ENCODE results near the gene KYAT1. TPM values are rescaled to one million over a fixed set of nuclear protein-coding genes. Genes with fewer than 3 reads are reported as not detected.
A peak's percentile ranks its signal among the peaks of the same experiment; 100 is the strongest.
"Not testable (repeated sequence)": the region's sequence is repeated elsewhere in the genome, so short reads cannot be mapped to it uniquely, and the experiment has no call there.

Gene KYAT1
- total RNA-seq, 2 donors from 2014 or later: 6.7 to 19.9 TPM

DNA sequence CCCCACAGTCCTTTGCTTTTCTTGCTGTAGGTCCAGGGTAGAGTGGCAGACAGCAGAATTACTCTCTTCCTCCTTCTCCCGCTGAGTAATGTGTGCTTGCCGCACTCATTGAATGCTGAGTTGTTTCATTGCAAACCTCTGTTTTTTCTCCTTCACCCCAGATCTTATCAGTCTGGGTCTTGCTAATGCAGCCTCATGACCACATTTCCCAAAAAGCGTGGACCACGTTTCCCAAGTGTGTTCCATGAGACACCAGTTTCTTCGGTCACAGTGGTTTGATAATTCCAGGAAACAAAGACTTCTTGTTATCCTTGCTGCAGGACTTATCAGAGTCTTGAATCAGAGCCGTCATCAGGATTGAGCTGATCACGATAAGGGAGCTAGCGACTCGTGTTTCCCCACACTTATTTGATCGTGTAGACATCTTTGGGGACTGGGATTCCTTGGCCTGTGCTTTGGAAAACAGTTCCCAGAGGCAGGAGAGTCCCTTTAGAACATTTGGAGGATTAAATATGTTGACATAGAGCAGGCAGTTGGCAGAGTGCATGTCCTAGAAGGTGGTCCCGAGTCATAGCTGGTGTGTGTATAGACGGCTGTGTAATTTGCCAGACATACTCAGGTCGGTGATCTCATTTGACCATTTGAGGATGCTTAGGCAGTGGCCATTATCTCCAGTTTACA, 4.6 kb upstream of the KYAT1 start:
- Mint-ChIP-seq H3K27me3 (no peaks in the 10 kb centered on the region), H3K4me3 (peak overlapping the region; percentile 24), H3K36me3 (no peaks in the 10 kb centered on the region), H3K9me3 (no peaks in the 10 kb centered on the region), H3K27ac (peak overlapping the region; percentile 71 to 97), H3K4me1 (ENCODE audit: low read depth in 2 of 2) (peaks cover 36 to 42% of the 10 kb centered on the region in 2 donors)
- DNase-seq (ENCODE audit: low spot score) (no peak), ATAC-seq (no peak)

DNA sequence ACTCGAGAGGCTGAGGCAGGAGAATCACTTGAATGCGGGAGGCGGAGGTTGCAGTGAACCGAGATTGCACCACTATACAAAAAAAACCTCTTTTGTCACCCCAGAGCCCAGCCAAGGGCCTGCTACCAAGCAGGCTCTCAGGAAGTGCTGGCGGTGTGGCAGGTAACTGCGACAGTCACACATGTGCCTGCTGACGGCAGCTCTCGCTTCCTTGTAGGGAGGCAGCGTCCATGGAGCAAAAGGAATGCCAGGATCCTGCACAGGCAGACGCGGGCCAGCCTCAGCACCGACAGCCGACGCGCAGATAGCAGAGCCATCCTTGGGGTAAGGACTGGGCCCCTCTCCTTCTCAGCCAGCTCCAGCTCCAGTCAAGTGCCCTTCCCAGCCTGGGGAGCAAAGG, 4.0 kb upstream of the KYAT1 start:
- Mint-ChIP-seq H3K4me3 (peak overlapping the region; percentile 56), H3K27ac (peak overlapping the region; percentile 71 to 97), H3K4me1 (ENCODE audit: low read depth in 2 of 2) (peaks cover 38 to 48% of the 10 kb centered on the region in 2 donors), H3K9me3 (no peaks in the 10 kb centered on the region), H3K27me3 (no peaks in the 10 kb centered on the region), H3K36me3 (no peaks in the 10 kb centered on the region)
- no peak for DNase-seq (ENCODE audit: low spot score)
- ATAC-seq: no peak

DNA sequence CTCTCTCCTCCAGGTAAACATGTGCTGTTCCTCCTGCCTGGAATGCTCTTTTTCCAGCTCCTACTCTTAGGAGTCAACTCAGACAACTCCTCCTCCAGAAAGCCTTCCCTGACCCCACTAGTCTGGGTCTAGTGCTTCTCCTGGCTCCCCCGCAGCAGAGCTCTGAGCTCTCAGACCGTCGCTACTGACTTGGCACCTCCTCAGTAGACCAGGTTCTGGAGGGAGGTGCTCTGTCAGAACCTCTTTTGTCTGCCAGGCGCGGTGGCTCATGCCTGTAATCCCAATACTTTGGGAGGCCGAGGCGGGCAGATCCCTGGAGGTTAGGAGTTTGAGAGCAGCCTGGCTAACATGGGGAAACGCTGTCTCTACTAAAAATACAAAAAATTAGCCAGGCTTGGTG, 3.6 kb upstream of the KYAT1 start:
- DNase-seq (ENCODE audit: low spot score): no peak
- H3K4me1 Mint-ChIP-seq (ENCODE audit: low read depth in 2 of 2): peaks cover 42 to 48% of the 10 kb centered on the region in 2 donors
- no peaks in the 10 kb centered on the region for H3K27me3 Mint-ChIP-seq
- no peak for ATAC-seq
- H3K36me3 Mint-ChIP-seq: no peaks in the 10 kb centered on the region
- peak overlapping the region; percentile 71 to 97 for H3K27ac Mint-ChIP-seq
- peak overlapping the region; percentile 56 for H3K4me3 Mint-ChIP-seq
- H3K9me3 Mint-ChIP-seq: no peaks in the 10 kb centered on the region

- H3K36me3 Mint-ChIP-seq: no peaks in the 10 kb centered on the region
- H3K9me3 Mint-ChIP-seq: no peaks in the 10 kb centered on the region
- no peaks in the 10 kb centered on the region for H3K27me3 Mint-ChIP-seq
- peaks cover 42 to 51% of the 10 kb centered on the region in 2 donors for H3K4me1 Mint-ChIP-seq (ENCODE audit: low read depth in 2 of 2)
- H3K4me3 Mint-ChIP-seq: peak overlapping the region; percentile 99
- no peak for ATAC-seq
- DNase-seq (ENCODE audit: low spot score): peak; percentile 44
- peak overlapping the region; percentile 89 to 97 for H3K27ac Mint-ChIP-seq
Measured at GRCh38 chr9:128884164-128884563, 2.4 kb upstream of the KYAT1 start.

DNA sequence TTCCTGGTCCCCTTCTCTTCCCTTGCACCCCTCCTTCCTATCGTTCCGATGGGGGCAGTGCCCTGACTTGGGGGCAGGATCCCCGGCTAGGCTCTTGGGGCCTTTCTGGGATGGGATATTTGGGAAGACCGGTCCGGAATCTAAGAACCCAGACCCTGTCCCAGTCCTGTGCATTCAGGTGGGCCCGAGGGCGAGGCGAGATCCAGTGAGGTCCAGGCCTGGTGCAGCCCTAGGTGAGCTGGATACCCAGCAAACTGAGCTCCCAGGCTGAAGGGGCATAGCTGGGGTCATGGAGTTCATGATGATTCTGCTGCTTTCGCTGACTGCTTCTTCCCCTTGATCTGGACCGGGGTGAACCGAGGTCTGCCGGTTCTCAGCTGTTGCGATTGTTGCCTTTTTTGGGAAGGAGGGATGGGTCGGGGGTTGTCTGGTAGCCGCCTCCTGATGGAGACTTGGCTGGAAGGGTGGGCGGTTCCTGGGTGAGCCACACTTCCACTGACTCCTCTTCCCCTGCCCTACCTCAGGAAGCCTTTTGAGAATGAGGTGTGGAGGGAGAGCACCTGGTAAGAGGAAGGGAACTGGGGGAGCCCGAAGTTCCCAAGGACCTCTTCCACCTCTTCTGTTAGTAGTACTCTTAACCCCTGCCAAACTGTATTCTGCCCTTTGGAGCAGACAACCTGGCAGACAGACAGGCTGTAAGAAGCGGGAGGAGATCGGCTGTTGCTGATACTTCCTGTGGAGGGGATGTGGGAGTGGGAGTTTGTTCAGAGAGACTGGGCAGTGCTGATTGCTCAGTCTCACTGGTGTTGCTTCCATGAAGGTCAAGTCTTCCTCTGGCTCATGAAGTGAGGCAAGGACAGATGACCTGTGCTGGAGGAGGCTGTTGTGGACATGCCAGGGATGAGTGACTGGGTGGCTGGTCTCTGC, 1.2 kb upstream of the KYAT1 start:
- H3K36me3 Mint-ChIP-seq: no peaks in the 10 kb centered on the region
- H3K9me3 Mint-ChIP-seq: no peaks in the 10 kb centered on the region
- H3K4me3 Mint-ChIP-seq: peak overlapping the region; percentile 99
- ATAC-seq: no peak
- peaks cover 36 to 46% of the 10 kb centered on the region in 2 donors for H3K4me1 Mint-ChIP-seq (ENCODE audit: low read depth in 2 of 2)
- peak overlapping the region; percentile 89 to 97 for H3K27ac Mint-ChIP-seq
- peak; percentile 48 for DNase-seq (ENCODE audit: low spot score)
- H3K27me3 Mint-ChIP-seq: no peaks in the 10 kb centered on the region

DNA sequence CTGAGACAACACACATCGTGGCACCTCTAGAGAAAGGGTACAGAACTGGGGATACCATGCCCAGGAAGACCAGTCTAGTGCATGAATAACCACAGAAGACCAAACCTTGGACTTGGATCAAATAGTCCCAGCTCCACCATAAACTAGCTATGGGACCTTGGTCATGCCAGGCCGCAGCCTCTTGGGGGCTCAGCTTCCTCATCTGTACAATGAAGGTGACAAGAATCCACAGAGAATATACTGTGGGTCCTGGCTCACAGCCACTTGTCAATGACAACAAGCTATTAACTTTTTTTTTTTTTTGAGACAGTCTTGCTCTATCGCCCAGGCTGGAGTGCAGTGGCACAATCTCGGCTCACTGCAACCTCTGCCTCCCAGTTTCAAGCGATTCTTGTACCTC, 3.9 kb downstream of the KYAT1 start:
- no peak overlapping the region for H3K27ac Mint-ChIP-seq
- H3K27me3 Mint-ChIP-seq: no peaks in the 10 kb centered on the region
- no peaks in the 10 kb centered on the region for H3K9me3 Mint-ChIP-seq
- no peak overlapping the region for H3K4me3 Mint-ChIP-seq
- H3K36me3 Mint-ChIP-seq: no peaks in the 10 kb centered on the region
- H3K4me1 Mint-ChIP-seq (ENCODE audit: low read depth in 2 of 2): peaks cover 10 to 14% of the 10 kb centered on the region in 2 donors
- ATAC-seq (no peak), DNase-seq (ENCODE audit: low spot score) (no peak)

DNA sequence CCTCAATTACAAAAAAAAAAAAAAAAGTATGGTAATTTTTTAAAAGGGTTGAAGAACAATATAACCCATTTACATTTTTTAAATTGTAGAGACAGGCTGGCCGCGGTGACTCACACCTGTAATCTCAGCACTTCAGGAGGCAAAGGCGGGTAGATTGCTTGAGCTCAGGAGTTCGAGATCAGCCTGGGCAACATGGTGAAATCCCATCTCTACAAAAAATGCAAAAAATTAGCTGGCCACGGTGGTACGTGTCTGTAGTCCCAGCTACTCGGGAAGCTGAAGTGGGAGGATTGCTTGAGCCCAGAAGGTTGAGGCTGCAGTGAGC, 10.8 kb downstream of the KYAT1 start:
- not testable (repeated sequence) for H3K4me3 Mint-ChIP-seq; H3K27ac Mint-ChIP-seq; H3K36me3 Mint-ChIP-seq; H3K9me3 Mint-ChIP-seq; H3K27me3 Mint-ChIP-seq; ATAC-seq; H3K4me1 Mint-ChIP-seq (ENCODE audit: low read depth in 2 of 2); DNase-seq (ENCODE audit: low spot score)

GRCh38 chr9:128870128-128870940, 11.4 kb downstream of the KYAT1 start:
- H3K4me3 Mint-ChIP-seq: no peak overlapping the region
- no peaks in the 10 kb centered on the region for H3K36me3 Mint-ChIP-seq
- no peaks in the 10 kb centered on the region for H3K4me1 Mint-ChIP-seq (ENCODE audit: low read depth in 2 of 2)
- no peak for ATAC-seq
- H3K27ac Mint-ChIP-seq: no peak overlapping the region
- H3K27me3 Mint-ChIP-seq: no peaks in the 10 kb centered on the region
- no peak for DNase-seq (ENCODE audit: low spot score)
- no peaks in the 10 kb centered on the region for H3K9me3 Mint-ChIP-seq

DNA sequence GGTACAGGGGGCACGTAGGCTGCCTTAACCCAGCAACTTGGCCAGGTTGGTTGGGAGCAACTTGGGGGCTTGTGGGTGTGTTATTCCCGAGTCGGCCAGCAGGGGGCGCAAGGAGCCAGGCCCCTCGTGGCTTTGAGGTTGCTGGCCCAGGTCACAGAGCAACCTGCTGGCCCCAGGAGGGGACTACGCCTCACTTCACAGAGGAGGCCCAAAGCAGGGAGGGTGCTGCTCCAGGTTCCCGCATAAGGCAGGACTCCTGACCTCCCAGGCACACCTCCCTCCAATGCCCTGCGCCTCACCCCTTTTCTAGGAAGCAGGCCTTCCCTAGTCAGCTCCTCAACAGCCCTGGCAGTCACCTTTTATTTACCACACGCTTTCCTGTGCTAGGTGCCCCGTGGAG, 18.1 kb downstream of the KYAT1 start:
- no peak overlapping the region for H3K27ac Mint-ChIP-seq

DNA sequence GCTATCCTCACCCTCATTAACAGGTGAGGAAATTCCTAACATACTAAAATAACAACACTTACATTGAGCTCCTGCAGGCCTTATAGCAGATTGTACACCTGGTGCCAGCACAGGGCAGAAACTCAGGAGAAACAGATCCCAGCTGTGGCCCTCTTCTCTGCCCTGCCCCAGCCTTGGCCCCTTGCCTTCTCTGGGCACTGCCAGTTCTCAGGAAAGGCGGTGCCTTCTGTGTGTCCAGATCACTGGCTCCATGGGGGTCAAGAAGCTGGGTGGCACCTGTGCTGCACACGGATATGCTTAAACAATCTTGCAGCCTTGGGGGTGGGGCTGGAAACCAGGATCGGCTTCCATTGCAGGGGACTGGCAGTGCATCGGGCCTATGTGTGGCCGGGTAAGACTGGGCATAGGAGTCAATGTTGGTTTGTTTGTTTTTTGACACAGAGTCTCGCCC, 19.3 kb downstream of the KYAT1 start:
- Mint-ChIP-seq H3K27me3 (no peaks in the 10 kb centered on the region), H3K27ac (no peak overlapping the region), H3K9me3 (no peaks in the 10 kb centered on the region), H3K36me3 (no peaks in the 10 kb centered on the region), H3K4me1 (ENCODE audit: low read depth in 2 of 2) (no peaks in the 10 kb centered on the region), H3K4me3 (no peak overlapping the region)
- no peak for ATAC-seq
- DNase-seq (ENCODE audit: low spot score): no peak

More for the DNA sequence above, 18.1 kb downstream of the KYAT1 start:
- no peaks in the 10 kb centered on the region for H3K4me1 Mint-ChIP-seq (ENCODE audit: low read depth in 2 of 2)
- no peaks in the 10 kb centered on the region for H3K36me3 Mint-ChIP-seq
- DNase-seq (ENCODE audit: low spot score) (peak; percentile 81), ATAC-seq (peak; percentile 84 to 89)
- no peaks in the 10 kb centered on the region for H3K27me3 Mint-ChIP-seq
- H3K4me3 Mint-ChIP-seq: no peak overlapping the region
- H3K9me3 Mint-ChIP-seq: no peaks in the 10 kb centered on the region

- H3K4me3 Mint-ChIP-seq: no peak overlapping the region
- DNase-seq (ENCODE audit: low spot score): no peak
- ATAC-seq: peak in 1 of 2 donors; percentile 13
- no peaks in the 10 kb centered on the region for H3K27me3 Mint-ChIP-seq
- no peak overlapping the region for H3K27ac Mint-ChIP-seq
- no peaks in the 10 kb centered on the region for H3K9me3 Mint-ChIP-seq
- H3K4me1 Mint-ChIP-seq (ENCODE audit: low read depth in 2 of 2): no peaks in the 10 kb centered on the region
- no peaks in the 10 kb centered on the region for H3K36me3 Mint-ChIP-seq
Measured at GRCh38 chr9:128861501-128861900, 20.2 kb downstream of the KYAT1 start.

- H3K9me3 Mint-ChIP-seq: no peaks in the 10 kb centered on the region
Measured at GRCh38 chr9:128860937-128861336, 20.8 kb downstream of the KYAT1 start.

DNA sequence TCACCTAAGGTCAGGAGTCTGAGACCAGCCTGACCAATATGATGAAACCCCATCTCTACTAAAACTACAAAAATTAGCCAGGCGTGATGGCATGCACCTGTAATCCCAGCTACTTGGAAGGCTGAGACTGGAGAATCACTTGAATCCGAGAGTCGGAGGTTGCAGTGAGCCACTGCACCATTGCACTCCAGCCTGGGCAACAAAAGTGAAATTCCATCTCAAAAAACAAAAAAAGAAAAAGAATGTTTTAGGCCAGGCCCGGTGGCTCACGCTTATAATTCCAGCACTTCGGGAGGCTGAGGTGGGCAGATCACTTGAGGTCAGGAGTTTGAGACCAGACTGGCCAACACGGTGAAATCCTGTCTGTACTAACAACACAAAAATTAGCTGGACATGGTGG, 23.3 kb downstream of the KYAT1 start:
- H3K9me3 Mint-ChIP-seq; ATAC-seq; H3K4me1 Mint-ChIP-seq (ENCODE audit: low read depth in 2 of 2); H3K27ac Mint-ChIP-seq; H3K27me3 Mint-ChIP-seq; H3K4me3 Mint-ChIP-seq; H3K36me3 Mint-ChIP-seq; DNase-seq (ENCODE audit: low spot score): not testable (repeated sequence)

More at GRCh38 chr9:128860937-128861336, 20.8 kb downstream of the KYAT1 start:
- H3K27me3 Mint-ChIP-seq: no peaks in the 10 kb centered on the region
- DNase-seq (ENCODE audit: low spot score): no peak
- no peak overlapping the region for H3K27ac Mint-ChIP-seq
- ATAC-seq: no peak
- no peaks in the 10 kb centered on the region for H3K36me3 Mint-ChIP-seq
- no peak overlapping the region for H3K4me3 Mint-ChIP-seq
- H3K4me1 Mint-ChIP-seq (ENCODE audit: low read depth in 2 of 2): no peaks in the 10 kb centered on the region

All from natural killer cell treated with Interleukin-12 subunit alpha and Interleukin-12 subunit beta and Interleukin-15 and Interleukin-18, amount 100 ng/mL, for 72 hours (primary cell).